ENCODE measurements around the gene HTR1A.

The HTR1A gene

DNA sequence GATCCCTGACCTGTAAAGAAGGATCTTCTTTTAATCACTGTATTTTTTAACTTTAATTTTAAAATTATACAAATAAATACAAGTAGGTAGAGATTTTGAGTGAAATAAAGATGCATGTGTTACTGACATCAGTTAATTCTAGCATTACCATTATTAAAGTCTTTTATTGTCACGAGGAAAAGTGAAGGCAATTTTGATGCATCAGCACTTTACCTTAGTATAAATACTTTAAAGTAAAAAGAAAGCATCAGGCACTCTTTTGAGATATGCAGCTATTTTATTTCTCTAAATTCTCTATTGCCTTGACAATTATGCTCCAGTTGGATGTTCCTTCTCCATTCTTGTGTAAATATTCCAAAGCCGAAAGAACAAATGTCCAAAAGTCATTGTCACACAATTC is 4.6 kb downstream of the HTR1A start:
- no peak overlapping the region for H3K4me3 ChIP-seq (ENCODE audit: low read length in 2 of 2)
- no peak overlapping the region for H2AFZ ChIP-seq (ENCODE audit: low read length)
- no peak overlapping the region for H3K23ac ChIP-seq (ENCODE audit: low read depth, low read length, poor library complexity)
- no peak overlapping the region for H3K4ac ChIP-seq (ENCODE audit: low read length)
- no peak overlapping the region for H3K14ac ChIP-seq (ENCODE audit: low read length)
- H3K27me3 ChIP-seq (ENCODE audit: control insufficient read depth in 3 of 3, insufficient read depth in 3 of 3, low read depth in 1 of 3, low read length in 3 of 3) = peaks cover 11 to 44% (median 30%) of the 10 kb centered on the region in 3 experiments
- peaks cover 0 to 10% of the 10 kb centered on the region in 2 donors for H3K9me3 ChIP-seq (replicated peaks in 1 of 2; ENCODE audit: control insufficient read depth in 2 of 2, insufficient read depth in 1 of 2, low read depth in 1 of 2, low read length in 2 of 2)
- no peak overlapping the region for H3K27ac ChIP-seq (replicated peaks; ENCODE audit: low read length)
- no peak overlapping the region for H4K91ac ChIP-seq (ENCODE audit: low read depth, low read length, poor library complexity)
- no peak overlapping the region for H2BK5ac ChIP-seq (ENCODE audit: low read length)
- no peak overlapping the region for H2BK12ac ChIP-seq (ENCODE audit: low read length)
- no peak overlapping the region for H3K18ac ChIP-seq (ENCODE audit: low read length)
- peaks cover 0 to 8% of the 10 kb centered on the region in 2 donors for H3K4me1 ChIP-seq (ENCODE audit: control insufficient read depth in 2 of 2, insufficient read depth in 1 of 2, low read depth in 1 of 2, low read length in 2 of 2)
- no peaks in the 10 kb centered on the region for H3K79me1 ChIP-seq (ENCODE audit: low read depth, low read length)
- no peak overlapping the region for H2BK15ac ChIP-seq (ENCODE audit: low read length)
- no peak overlapping the region for H2AK5ac ChIP-seq (ENCODE audit: low read depth, low read length)
- H3K4me2 ChIP-seq (ENCODE audit: insufficient read depth, low read length, poor library complexity, severe bottlenecking) = no peak overlapping the region
- no peak overlapping the region for H4K8ac ChIP-seq (ENCODE audit: low read depth, low read length)
- no peak for DNase-seq (ENCODE audit: low spot score)
- no peak overlapping the region for H2BK120ac ChIP-seq (ENCODE audit: low read depth, low read length)
- WGBS, 2 donors (ENCODE audit: extremely low coverage in 2 of 2, insufficient read length in 2 of 2, insufficient replicate concordance in 1 of 2) = no CpG with 5 or more reads among the region's 2 CpGs
- no peaks in the 10 kb centered on the region for H3K36me3 ChIP-seq (replicated peaks in 1 of 2; ENCODE audit: control insufficient read depth in 2 of 2, insufficient read depth in 2 of 2, low read length in 2 of 2)
- no peak overlapping the region for H3K9ac ChIP-seq (ENCODE audit: low read depth, low read length, poor library complexity)

DNA sequence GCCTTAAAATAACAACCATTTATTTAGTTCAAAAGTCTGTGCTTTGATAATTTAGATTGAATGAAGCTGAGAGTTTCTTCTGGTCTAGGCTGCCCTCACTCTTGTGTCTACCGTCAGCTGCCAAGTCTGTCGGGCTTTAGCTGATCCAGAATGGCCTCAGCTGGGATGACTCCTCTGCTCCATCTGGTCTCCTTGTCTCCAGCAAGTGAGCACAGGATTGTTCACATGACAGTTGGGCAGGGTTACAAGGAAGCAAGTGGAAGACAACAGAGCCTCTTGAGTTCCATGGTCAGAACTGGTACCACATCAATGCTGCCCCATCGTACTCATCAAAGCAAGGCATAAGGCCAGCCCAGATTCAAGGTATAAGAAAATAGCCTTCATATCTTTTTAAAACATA is 9.0 kb downstream of the HTR1A start:
- Histone ChIP-seq H3K9me3 (replicated peaks in 1 of 2; ENCODE audit: control insufficient read depth in 2 of 2, insufficient read depth in 1 of 2, low read depth in 1 of 2, low read length in 2 of 2) (peaks cover 0 to 3% of the 10 kb centered on the region in 2 donors), H2BK12ac (ENCODE audit: low read length) (no peak overlapping the region)
- DNase-seq (ENCODE audit: low spot score) = no peak

DNA sequence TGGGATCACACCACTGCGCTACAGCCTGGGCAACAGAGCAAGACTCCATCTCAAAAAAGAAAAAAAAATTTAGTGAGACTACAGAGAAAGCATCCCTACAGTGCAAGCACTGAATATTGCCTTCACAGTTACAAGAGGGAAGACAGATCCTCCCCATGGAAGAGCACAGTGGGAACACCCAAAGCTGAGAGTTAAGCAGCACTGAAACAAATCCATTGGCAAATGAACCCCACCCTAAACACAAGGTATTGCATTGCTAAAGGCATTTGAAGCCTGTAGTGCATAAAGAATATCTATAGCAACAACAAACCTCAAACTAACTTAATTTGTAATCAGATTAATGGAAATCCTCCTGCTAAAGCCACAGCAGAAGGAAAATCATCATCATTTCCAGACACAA is 27.1 kb downstream of the HTR1A start:
- Histone ChIP-seq H2AK5ac (ENCODE audit: low read depth, low read length) (no peak overlapping the region), H2BK5ac (ENCODE audit: low read length) (no peak overlapping the region), H3K4ac (ENCODE audit: low read length) (no peak overlapping the region), H3K23ac (ENCODE audit: low read depth, low read length, poor library complexity) (no peak overlapping the region), H2BK120ac (ENCODE audit: low read depth, low read length) (no peak overlapping the region), H3K4me1 (ENCODE audit: control insufficient read depth in 2 of 2, insufficient read depth in 1 of 2, low read depth in 1 of 2, low read length in 2 of 2) (peaks cover 0 to 3% of the 10 kb centered on the region in 2 donors), H3K36me3 (replicated peaks in 1 of 2; ENCODE audit: control insufficient read depth in 2 of 2, insufficient read depth in 2 of 2, low read length in 2 of 2) (no peaks in the 10 kb centered on the region), H2BK12ac (ENCODE audit: low read length) (no peak overlapping the region), H3K4me3 (ENCODE audit: low read length in 2 of 2) (no peak overlapping the region), H3K18ac (ENCODE audit: low read length) (no peak overlapping the region), H3K14ac (ENCODE audit: low read length) (no peak overlapping the region), H2BK15ac (ENCODE audit: low read length) (no peak overlapping the region), H3K9me3 (replicated peaks in 1 of 2; ENCODE audit: control insufficient read depth in 2 of 2, insufficient read depth in 1 of 2, low read depth in 1 of 2, low read length in 2 of 2) (no peaks in the 10 kb centered on the region), H4K8ac (ENCODE audit: low read depth, low read length) (no peak overlapping the region), H3K27me3 (ENCODE audit: control insufficient read depth in 3 of 3, insufficient read depth in 3 of 3, low read depth in 1 of 3, low read length in 3 of 3) (no peaks in the 10 kb centered on the region), H3K4me2 (ENCODE audit: insufficient read depth, low read length, poor library complexity, severe bottlenecking) (no peak overlapping the region), H3K9ac (ENCODE audit: low read depth, low read length, poor library complexity) (no peak overlapping the region), H3K79me1 (ENCODE audit: low read depth, low read length) (no peaks in the 10 kb centered on the region), H4K91ac (ENCODE audit: low read depth, low read length, poor library complexity) (no peak overlapping the region), H2AFZ (ENCODE audit: low read length) (no peak overlapping the region), H3K27ac (replicated peaks; ENCODE audit: low read length) (no peak overlapping the region)
- WGBS, 2 donors (ENCODE audit: extremely low coverage in 2 of 2, insufficient read length in 2 of 2, insufficient replicate concordance in 1 of 2) = no CpG with 5 or more reads among the region's 1 CpG
- DNase-seq (ENCODE audit: low spot score) = no peak

More for the DNA sequence above, 9.0 kb downstream of the HTR1A start:
- Histone ChIP-seq H3K18ac (ENCODE audit: low read length) (no peak overlapping the region), H3K23ac (ENCODE audit: low read depth, low read length, poor library complexity) (no peak overlapping the region), H3K9ac (ENCODE audit: low read depth, low read length, poor library complexity) (no peak overlapping the region), H4K91ac (ENCODE audit: low read depth, low read length, poor library complexity) (no peak overlapping the region), H4K8ac (ENCODE audit: low read depth, low read length) (no peak overlapping the region), H3K14ac (ENCODE audit: low read length) (no peak overlapping the region), H3K4me2 (ENCODE audit: insufficient read depth, low read length, poor library complexity, severe bottlenecking) (no peak overlapping the region), H2AK5ac (ENCODE audit: low read depth, low read length) (no peak overlapping the region), H2BK120ac (ENCODE audit: low read depth, low read length) (no peak overlapping the region), H3K4me3 (ENCODE audit: low read length in 2 of 2) (no peak overlapping the region), H3K36me3 (replicated peaks in 1 of 2; ENCODE audit: control insufficient read depth in 2 of 2, insufficient read depth in 2 of 2, low read length in 2 of 2) (no peaks in the 10 kb centered on the region), H3K4ac (ENCODE audit: low read length) (no peak overlapping the region), H2BK5ac (ENCODE audit: low read length) (no peak overlapping the region), H2BK15ac (ENCODE audit: low read length) (no peak overlapping the region), H2AFZ (ENCODE audit: low read length) (no peak overlapping the region), H3K4me1 (ENCODE audit: control insufficient read depth in 2 of 2, insufficient read depth in 1 of 2, low read depth in 1 of 2, low read length in 2 of 2) (peaks cover 0 to 2% of the 10 kb centered on the region in 2 donors), H3K79me1 (ENCODE audit: low read depth, low read length) (no peaks in the 10 kb centered on the region), H3K27me3 (ENCODE audit: control insufficient read depth in 3 of 3, insufficient read depth in 3 of 3, low read depth in 1 of 3, low read length in 3 of 3) (peaks cover 0 to 7% (median 0%) of the 10 kb centered on the region in 3 experiments), H3K27ac (replicated peaks; ENCODE audit: low read length) (no peak overlapping the region)
- WGBS, 2 donors (ENCODE audit: extremely low coverage in 2 of 2, insufficient read length in 2 of 2, insufficient replicate concordance in 1 of 2) = no CpG with 5 or more reads among the region's 3 CpGs

DNA sequence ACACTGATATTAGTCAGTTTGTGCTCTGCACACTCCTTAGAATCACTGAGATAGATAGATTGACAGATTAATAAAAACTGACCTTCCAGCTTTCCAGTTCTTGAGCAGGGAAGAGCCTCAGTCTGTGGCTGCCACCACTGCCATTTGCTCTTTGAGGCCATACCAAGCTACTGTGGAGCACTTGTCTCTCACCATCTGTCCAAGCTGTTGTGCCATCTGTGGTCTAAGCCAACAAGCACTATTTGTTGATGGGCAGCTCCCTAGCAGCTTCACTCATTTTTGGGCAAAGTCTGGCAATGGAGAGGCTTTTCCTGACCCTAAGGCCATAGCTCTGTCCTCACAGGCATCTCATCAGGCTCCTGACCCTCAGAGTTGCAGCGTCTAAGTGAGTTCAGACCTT is 30.4 kb downstream of the HTR1A start:
- Histone ChIP-seq H4K8ac (ENCODE audit: low read depth, low read length) (no peak overlapping the region), H2BK12ac (ENCODE audit: low read length) (no peak overlapping the region)
- no CpG with 5 or more reads among the region's 1 CpG for WGBS, 2 donors (ENCODE audit: extremely low coverage in 2 of 2, insufficient read length in 2 of 2, insufficient replicate concordance in 1 of 2)

More for the DNA sequence above, 30.4 kb downstream of the HTR1A start:
- Histone ChIP-seq H3K27me3 (ENCODE audit: control insufficient read depth in 3 of 3, insufficient read depth in 3 of 3, low read depth in 1 of 3, low read length in 3 of 3) (no peaks in the 10 kb centered on the region), H2BK120ac (ENCODE audit: low read depth, low read length) (no peak overlapping the region), H3K4me3 (ENCODE audit: low read length in 2 of 2) (no peak overlapping the region), H3K36me3 (replicated peaks in 1 of 2; ENCODE audit: control insufficient read depth in 2 of 2, insufficient read depth in 2 of 2, low read length in 2 of 2) (no peaks in the 10 kb centered on the region), H3K9ac (ENCODE audit: low read depth, low read length, poor library complexity) (no peak overlapping the region), H3K4ac (ENCODE audit: low read length) (no peak overlapping the region), H3K27ac (replicated peaks; ENCODE audit: low read length) (no peak overlapping the region), H3K4me1 (ENCODE audit: control insufficient read depth in 2 of 2, insufficient read depth in 1 of 2, low read depth in 1 of 2, low read length in 2 of 2) (peaks cover 0 to 3% of the 10 kb centered on the region in 2 donors), H2BK15ac (ENCODE audit: low read length) (no peak overlapping the region), H3K4me2 (ENCODE audit: insufficient read depth, low read length, poor library complexity, severe bottlenecking) (no peak overlapping the region), H2AFZ (ENCODE audit: low read length) (no peak overlapping the region), H3K9me3 (replicated peaks in 1 of 2; ENCODE audit: control insufficient read depth in 2 of 2, insufficient read depth in 1 of 2, low read depth in 1 of 2, low read length in 2 of 2) (no peaks in the 10 kb centered on the region), H2AK5ac (ENCODE audit: low read depth, low read length) (no peak overlapping the region), H3K14ac (ENCODE audit: low read length) (no peak overlapping the region), H2BK5ac (ENCODE audit: low read length) (no peak overlapping the region), H3K23ac (ENCODE audit: low read depth, low read length, poor library complexity) (no peak overlapping the region), H3K79me1 (ENCODE audit: low read depth, low read length) (no peaks in the 10 kb centered on the region), H3K18ac (ENCODE audit: low read length) (no peak overlapping the region), H4K91ac (ENCODE audit: low read depth, low read length, poor library complexity) (no peak overlapping the region)
- DNase-seq (ENCODE audit: low spot score) = no peak

Data from neuronal stem cell (in vitro differentiated cells).